NCI-H128 (cell line): Measurements from ENCODE around the gene PSORS1C1.

ENCODE experiments used
- DNase-seq: peaks from one replicate; lab custom pipeline; 2025; ENCODE audit not compliant: unreplicated experiment; lab: John Stamatoyannopoulos, UW

Gene PSORS1C1

GRCh38 chr6:31125586-31126363 lies 11.2 kb downstream of the PSORS1C1 start:
- DNase-seq: no peak

- no peak for DNase-seq
Observed at GRCh38 chr6:31126396-31127175, 12.0 kb downstream of the PSORS1C1 start.

- peak; percentile 30 for DNase-seq
Observed at GRCh38 chr6:31128093-31128676, 13.6 kb downstream of the PSORS1C1 start.

GRCh38 chr6:31129130-31129529 lies 14.5 kb downstream of the PSORS1C1 start:
- DNase-seq: no peak

GRCh38 chr6:31130751-31131150 lies 16.2 kb downstream of the PSORS1C1 start:
- no peak for DNase-seq

GRCh38 chr6:31131595-31131994 lies 17.0 kb downstream of the PSORS1C1 start:
- no peak for DNase-seq

- DNase-seq: no peak
Observed at GRCh38 chr6:31132806-31133205, 18.2 kb downstream of the PSORS1C1 start.

- no peak for DNase-seq
Observed at GRCh38 chr6:31135710-31136109, 21.1 kb downstream of the PSORS1C1 start.

GRCh38 chr6:31138982-31139381 lies 24.4 kb downstream of the PSORS1C1 start, which contains the start of gene PSORS1C2:
TSS of gene PSORS1C2 (minus strand) at chr6:31139066. CDS start at chr6:31139026, 40 bp downstream.
- DNase-seq: no peak

GRCh38 chr6:31139599-31139998 lies 25.0 kb downstream of the PSORS1C1 start:
- no peak for DNase-seq

- no peak for DNase-seq
Observed at GRCh38 chr6:31140643-31141042, 26.0 kb downstream of the PSORS1C1 start.

- DNase-seq: no peak
Observed at GRCh38 chr6:31142361-31142761, 27.8 kb downstream of the PSORS1C1 start.

GRCh38 chr6:31143148-31143547 lies 28.5 kb downstream of the PSORS1C1 start:
- DNase-seq: no peak

GRCh38 chr6:31144296-31144969 lies 29.8 kb downstream of the PSORS1C1 start:
- DNase-seq: no peak

- no peak for DNase-seq
Observed at GRCh38 chr6:31144970-31145340, 30.4 kb downstream of the PSORS1C1 start.

- DNase-seq: no peak
Observed at GRCh38 chr6:31145386-31145785, 30.8 kb downstream of the PSORS1C1 start.

- DNase-seq: no peak
Observed at GRCh38 chr6:31149827-31150447, 35.3 kb downstream of the PSORS1C1 start.

- no peak for DNase-seq
Observed at GRCh38 chr6:31152781-31153180, 38.2 kb downstream of the PSORS1C1 start.

- DNase-seq: no peak
Observed at GRCh38 chr6:31154436-31154835, 39.8 kb downstream of the PSORS1C1 start.

- DNase-seq: no peak
Observed at GRCh38 chr6:31156641-31157040, 42.0 kb downstream of the PSORS1C1 start.
